K562 (cell line): ENCODE data around the gene KCNJ15. TPM values are rescaled to one million over a fixed set of nuclear protein-coding genes. Genes with fewer than 3 reads are reported as not detected.

Experiments
- ATAC-seq: fragments of 200-7000 bp; cut with Tn5 transposase; 3 replicates; pipeline ENCODE4 v1.9.1; 2020; ENCODE audit warnings: moderate library complexity
- BruUV-seq: library from RNA; stranded (reverse); fragments of 400-500 nt; replicated peaks from 2 replicates; lab custom pipeline; 2021; lab: Mats Ljungman, UMichigan
- CTCF ChIA-PET: fragments of 300-600 bp; formaldehyde crosslinking; extraction: SDS; loops from one replicate; lab custom pipeline; 2021; ENCODE audit warnings: low intra/inter-chr PET ratio; lab: Yijun Ruan, JAX
- POLR2A ChIA-PET: fragments of 300-600, 350-650 bp; sonication (Branson Sonifier 250); formaldehyde crosslinking; extraction: SDS; loops from one replicate; lab custom pipeline; 2021; ENCODE audit warnings: antibody characterized with exemption, inconsistent platforms; lab: Yijun Ruan, JAX
- DNase-seq, 4 experiments: peaks; one replicate each; pipeline versions ENCODE4 v3.0.0 to v3.0.0-alpha.2; 2011 to 2018; ENCODE audit warnings: low spot score in 3 of 4, mixed read lengths in 3 of 4; ENCODE audit errors: extremely low read depth in 1 of 4
- FAIRE-seq: peaks from 2 replicates; lab custom pipeline; 2011; peaks lifted over from hg19 to GRCh38; lab: Jason Lieb, UNC
- H2AFZ ChIP-seq: 2 replicates; pipeline ENCODE4 v1.6.0; 2011; ENCODE audit warnings: low read depth, low read length, control low read depth, inconsistent platforms
- H3K27ac ChIP-seq: fragments of 200-600 bp; 3 replicates; pipeline ENCODE4 v1.8.0; 2011; ENCODE audit warnings: low read depth, mild to moderate bottlenecking, control low read depth, inconsistent platforms, low read length, moderate library complexity, mixed read lengths; ENCODE audit errors: extremely low read depth
- H3K27me3 ChIP-seq, 2 experiments: fragments of 300-600 bp in 1 of 2; 2 replicates in 1 of 2; 3 replicates in 1 of 2; pipeline versions ENCODE4 v1.6.0 to v1.8.0; 2011; ENCODE audit warnings: inconsistent platforms in 2 of 2, low read length in 2 of 2, mild to moderate bottlenecking in 1 of 2, mixed read lengths in 1 of 2, moderate library complexity in 1 of 2; ENCODE audit not compliant: control insufficient read depth in 2 of 2, insufficient read depth in 2 of 2
- H3K36me3 ChIP-seq: fragments of 300-600 bp; 3 replicates; pipeline ENCODE4 v1.8.0; 2011; ENCODE audit warnings: mild to moderate bottlenecking, low read length, inconsistent platforms; ENCODE audit not compliant: control insufficient read depth, insufficient read depth
- H3K4me1 ChIP-seq, 2 experiments: fragments of 200-600 bp in 1 of 2; replicated peaks in 1 of 2; 2 replicates in 1 of 2; 3 replicates in 1 of 2; pipeline versions ENCODE4 v1.5.1 to v1.8.0; 2011; ENCODE audit warnings: inconsistent platforms in 2 of 2, low read length in 2 of 2, mild to moderate bottlenecking in 1 of 2, mixed read lengths in 1 of 2, moderate library complexity in 1 of 2; ENCODE audit not compliant: control insufficient read depth in 2 of 2, insufficient read depth in 2 of 2
- H3K4me2 ChIP-seq: 2 replicates; pipeline ENCODE4 v1.6.1; 2011; ENCODE audit warnings: low read length, control low read depth, inconsistent platforms, mixed read lengths; ENCODE audit not compliant: insufficient read depth
- H3K4me3 ChIP-seq: fragments of 200-600 bp; sonication (generic), shearing (Covaris generic); 2 replicates; pipeline ENCODE4 v1.5.1; 2016; ENCODE audit warnings: control low read depth, inconsistent platforms
- H3K79me2 ChIP-seq: fragments of 200-600 bp; 3 replicates; pipeline ENCODE4 v1.8.0; 2011; ENCODE audit warnings: low read length, inconsistent platforms; ENCODE audit not compliant: control insufficient read depth, insufficient read depth
- H3K9ac ChIP-seq, 2 experiments: 2 replicates each; pipeline versions ENCODE4 v1.6.0 to v1.6.1; 2011; ENCODE audit warnings: low read depth in 2 of 2, low read length in 2 of 2, control low read depth in 1 of 2, inconsistent platforms in 1 of 2, mild to moderate bottlenecking in 1 of 2, mixed read lengths in 1 of 2; ENCODE audit not compliant: insufficient read depth in 1 of 2
- H3K9me1 ChIP-seq: one replicate; pipeline ENCODE4 v1.6.0; 2011; ENCODE audit warnings: inconsistent platforms, mild to moderate bottlenecking, low read length, moderate library complexity; ENCODE audit not compliant: control insufficient read depth, insufficient read depth
- H3K9me3 ChIP-seq: replicated peaks from 2 replicates; pipeline ENCODE4 v1.5.1; 2011; ENCODE audit warnings: low read depth, low read length, inconsistent platforms; ENCODE audit not compliant: control insufficient read depth, insufficient read depth
- H4K20me1 ChIP-seq: replicated peaks from 2 replicates; pipeline ENCODE4 v1.6.1; 2011; ENCODE audit warnings: low read length, inconsistent platforms, mixed read lengths; ENCODE audit not compliant: control insufficient read depth, insufficient read depth
- ARID1B ChIP-seq: fragments of 450-650 bp; IDR thresholded peaks from 2 replicates; pipeline ENCODE4 v1.6.1; 2016; ENCODE audit warnings: antibody characterized with exemption, mild to moderate bottlenecking, inconsistent platforms
- ASH1L ChIP-seq: fragments of 450-650 bp; IDR thresholded peaks from 2 replicates; pipeline ENCODE4 v1.6.1; 2018; ENCODE audit warnings: borderline replicate concordance, mild to moderate bottlenecking, low read depth; ENCODE audit not compliant: partially characterized antibody
- CBFA2T3 ChIP-seq: fragments of 450-650 bp; IDR thresholded peaks from 2 replicates; pipeline ENCODE4 v1.6.1; 2017
- COPS2 ChIP-seq: fragments of 450-650 bp; conservative IDR thresholded peaks from 2 replicates; pipeline ENCODE4 v1.6.1; 2016; ENCODE audit warnings: mild to moderate bottlenecking, moderate library complexity
- DPF2 ChIP-seq: fragments of 450-650 bp; IDR thresholded peaks from 2 replicates; pipeline ENCODE4 v1.6.1; 2016
- FOSL1 ChIP-seq: fragments of 200-800 bp; sonication (Bioruptor generic); conservative IDR thresholded peaks from 2 replicates; pipeline ENCODE4 v1.6.1; 2016; ENCODE audit warnings: missing genetic modification characterization, missing compliant biosample characterization
- KDM4B ChIP-seq, 2 experiments: fragments of 450-650 bp in 1 of 2; sonication (generic) in 1 of 2; IDR thresholded peaks; 2 replicates each; pipeline ENCODE4 v1.6.1; 2016 to 2017; ENCODE audit warnings: borderline replicate concordance in 2 of 2, antibody characterized with exemption in 1 of 2, low read depth in 1 of 2, mild to moderate bottlenecking in 1 of 2
- KLF16 ChIP-seq: IDR thresholded peaks from 2 replicates; pipeline ENCODE4 v1.6.1; 2016; ENCODE audit warnings: antibody characterized with exemption
- MECOM ChIP-seq: fragments of 250-450 bp; sonication (Bioruptor Pico); IDR thresholded peaks from 2 replicates; pipeline ENCODE4 v1.8.0; 2022; ENCODE audit warnings: inconsistent platforms
- MTA3 ChIP-seq: fragments of 450-650 bp; formaldehyde crosslinking; IDR thresholded peaks from 2 replicates; pipeline ENCODE4 v1.6.1; 2017; ENCODE audit warnings: mild to moderate bottlenecking, borderline replicate concordance
- NCOR1 ChIP-seq: fragments of 450-650 bp; IDR thresholded peaks from 2 replicates; pipeline ENCODE4 v1.6.1; 2016; ENCODE audit warnings: mild to moderate bottlenecking, moderate library complexity
- SAP30 ChIP-seq: fragments of 200-600 bp; sonication (generic); IDR thresholded peaks from 2 replicates; pipeline ENCODE4 v1.6.1; 2012; ENCODE audit warnings: borderline replicate concordance, low read depth, mild to moderate bottlenecking, moderate library complexity, low read length, control low read depth, inconsistent platforms; ENCODE audit not compliant: insufficient read depth, poor library complexity, severe bottlenecking
- SMARCA4 ChIP-seq: fragments of 450-650 bp; IDR thresholded peaks from 2 replicates; pipeline ENCODE4 v1.6.1; 2016
- TCF7L2 ChIP-seq: fragments of 150-350 bp; IDR thresholded peaks from 2 replicates; pipeline ENCODE4 v1.6.1; 2016; ENCODE audit warnings: low read depth, mild to moderate bottlenecking, low read length, moderate library complexity
- TEAD2 ChIP-seq: fragments of 450-650 bp; IDR thresholded peaks from 2 replicates; pipeline ENCODE4 v1.6.1; 2016; ENCODE audit warnings: missing genetic modification characterization, control low read depth, missing compliant biosample characterization
- WHSC1 ChIP-seq: IDR thresholded peaks from one replicate; pipeline ENCODE4 v1.6.1; 2012; ENCODE audit warnings: low read length, control low read depth, inconsistent platforms
- ZHX1 ChIP-seq: fragments of 150-350 bp; conservative IDR thresholded peaks from 2 replicates; pipeline ENCODE4 v1.6.1; 2014; ENCODE audit warnings: low read length
- ZNF175 ChIP-seq: fragments of 200-800 bp; sonication (Bioruptor generic); IDR thresholded peaks from 2 replicates; pipeline ENCODE4 v1.6.1; 2016; ENCODE audit warnings: low read depth, mild to moderate bottlenecking, missing genetic modification characterization, missing compliant biosample characterization
- ZNF311 ChIP-seq: fragments of 250-450 bp; sonication (Bioruptor Pico); IDR thresholded peaks from 2 replicates; pipeline ENCODE4 v1.4.0; 2020; ENCODE audit warnings: mild to moderate bottlenecking, moderate library complexity
- WGBS: fragments of 100-300 bp; shearing (Covaris generic); methylation state at CpG from one replicate; pipeline ENCODE4 v1.1.6; 2016; ENCODE audit warnings: low coverage, mixed read lengths; ENCODE audit not compliant: insufficient coverage; ENCODE audit errors: missing lambda C conversion rate; 5-methylcytosine and 5-hydroxymethylcytosine counted together
- in situ Hi-C: fragments of 300-500 bp; cut with MboI; formaldehyde crosslinking; loops from 4 replicates; pipeline ENCODE4 v1.15.0; 2018; ENCODE audit warnings: inconsistent platforms, mixed read lengths
- intact Hi-C: fragments of 100-400 bp; cut with micrococcal nuclease; formaldehyde crosslinking; loops from 2 replicates; pipeline ENCODE4 v1.14.2; 2022
- polyA plus RNA-seq, 8 experiments: library from polyadenylated mRNA; depleted of rRNA in 4 of 8; stranded (reverse) in 5 of 8; unstranded in 3 of 8; fragments of >200 nt; fragmentation: Nextera tagmentation in 2 of 8; fragmentation: Illumina TruSeq in 1 of 8; extraction: Ambion mirVana in 2 of 8; extraction: Trizol in 1 of 8; gene quantifications; 2 replicates each; pipeline versions ENCODE4 v1.2.1 to v1.2.3, GENCODE V29; 2011 to 2014; ENCODE audit warnings: inconsistent platforms in 1 of 8, missing spikeins in 1 of 8
- total RNA-seq, 7 experiments: library from RNA; depleted of rRNA in 6 of 7; stranded (reverse); fragments of >200 nt in 6 of 7; fragmentation: Illumina TruSeq in 2 of 7; extraction: Trizol in 2 of 7; gene quantifications; 2 replicates each; pipeline versions ENCODE4 v1.2.1 to v1.2.3, GENCODE V29; 2011 to 2021; ENCODE audit warnings: low replicate concordance in 1 of 7
- TF ChIP-seq, protein P1 (sequence below), 2 experiments: fragments of 450-650 bp; conservative IDR thresholded peaks; 2 replicates each; pipeline ENCODE4 v1.6.1; 2017; ENCODE audit warnings: mild to moderate bottlenecking in 2 of 2, moderate library complexity in 2 of 2

KCNJ15 gene
- total and polyA plus RNA-seq, 9 of the 15 experiments (the other 6 are each of a cell fraction or from before 2014, with no cell fraction given), result 0.20 to 3.0 (median 0.72) TPM; not detected in 1

DNA sequence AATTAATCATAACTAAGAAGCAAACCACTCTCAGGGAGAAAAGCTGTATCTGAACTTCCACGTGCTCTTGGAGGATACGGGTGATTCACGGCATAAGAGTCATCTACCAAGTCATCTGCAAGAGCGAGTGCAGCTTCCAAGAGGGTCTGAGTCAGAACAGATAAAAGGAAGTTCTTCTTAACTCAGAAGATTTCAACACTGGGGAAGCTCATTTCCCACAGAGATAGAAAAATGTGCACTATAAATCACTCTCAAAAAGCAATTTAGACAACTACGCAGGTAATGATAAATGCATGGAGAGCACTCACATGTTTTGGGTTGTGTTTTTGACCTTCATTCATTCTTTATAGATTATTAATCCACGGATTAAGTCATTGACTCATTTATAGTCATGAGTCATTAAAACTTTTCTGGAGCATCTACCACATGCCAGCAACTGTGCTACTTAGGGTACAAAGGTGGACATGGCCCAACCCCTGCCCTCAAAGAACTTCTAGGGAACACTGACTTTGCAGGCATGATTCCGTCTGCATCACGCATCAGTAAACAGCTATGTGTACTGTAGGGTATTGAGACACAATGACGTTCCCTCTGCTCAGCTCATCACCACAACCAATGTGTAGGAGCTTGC, 20.8 kb downstream of the KCNJ15 start:
- no TSS peak for BruUV-seq
- H3K36me3 ChIP-seq, result no peaks in the 10 kb centered on the region
- H3K79me2 ChIP-seq, result no peaks in the 10 kb centered on the region
- FAIRE-seq, result peak; percentile 75
- ChIA-PET POLR2A (interaction anchor here (0.7 to 1.4 kb wide), 6 partner anchors 9 to 1429 kb away, joined by 3 to 4 read pairs (median 3); no protein-coding TSS in a partner anchor), CTCF (no interaction called here)
- ATAC-seq, result peak; percentile 66; the same call in 2 of the 3 replicates
- H3K27me3 ChIP-seq, result peaks cover 2 to 8% of the 10 kb centered on the region in 2 experiments
- H3K27ac ChIP-seq, result no peak overlapping the region
- no peak overlapping the region for H3K4me3 ChIP-seq
- WGBS, result under 1% methylated on average over 9 of the region's 9 CpGs
- no peaks in the 10 kb centered on the region for H4K20me1 ChIP-seq
- in situ Hi-C loops (no loop called here), intact Hi-C loops (no loop called here)
- no peak overlapping the region for H3K4me2 ChIP-seq
- peaks cover 0 to 3% of the 10 kb centered on the region in 2 experiments; a peak in 1 of 5 replicates for H3K4me1 ChIP-seq
- H3K9me1 ChIP-seq, result no peaks in the 10 kb centered on the region
- H3K9ac ChIP-seq, result no peak overlapping the region
- H2AFZ ChIP-seq, result no peak overlapping the region
- DNase-seq, result peak in 2 of 4 experiments; percentile 18 to 51
- H3K9me3 ChIP-seq, result no peaks in the 10 kb centered on the region
- TF ChIP-seq, protein P1, sequence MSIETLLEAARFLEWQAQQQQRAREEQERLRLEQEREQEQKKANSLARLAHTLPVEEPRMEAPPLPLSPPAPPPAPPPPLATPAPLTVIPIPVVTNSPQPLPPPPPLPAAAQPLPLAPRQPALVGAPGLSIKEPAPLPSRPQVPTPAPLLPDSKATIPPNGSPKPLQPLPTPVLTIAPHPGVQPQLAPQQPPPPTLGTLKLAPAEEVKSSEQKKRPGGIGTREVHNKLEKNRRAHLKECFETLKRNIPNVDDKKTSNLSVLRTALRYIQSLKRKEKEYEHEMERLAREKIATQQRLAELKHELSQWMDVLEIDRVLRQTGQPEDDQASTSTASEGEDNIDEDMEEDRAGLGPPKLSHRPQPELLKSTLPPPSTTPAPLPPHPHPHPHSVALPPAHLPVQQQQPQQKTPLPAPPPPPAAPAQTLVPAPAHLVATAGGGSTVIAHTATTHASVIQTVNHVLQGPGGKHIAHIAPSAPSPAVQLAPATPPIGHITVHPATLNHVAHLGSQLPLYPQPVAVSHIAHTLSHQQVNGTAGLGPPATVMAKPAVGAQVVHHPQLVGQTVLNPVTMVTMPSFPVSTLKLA (conservative IDR thresholded peaks at IDR 0.05), result peak in 1 of 2 experiments; percentile 58; a peak in 2 of 4 replicates
- TF ChIP-seq WHSC1 (no peak), MECOM (CRISPR knock-in tag) (peak; percentile 33; the same call in 1 of the 2 replicates), KLF16 (0 out of 2 replicates have a peak, but pooled peaks have one; percentile 9), COPS2 (no peak), NCOR1 (peak; percentile 46), TEAD2 (no peak), FOSL1 (tag) (peak; percentile 98), MTA3 (no peak), SMARCA4 (peak; percentile 58), DPF2 (peak; percentile 68; the same call in 1 of the 2 replicates), CBFA2T3 (peak; percentile 89), ZHX1 (no peak), ASH1L (no peak), ZNF311 (no peak), ZNF175 (CRISPR knock-in tag) (0 out of 2 replicates have a peak, but pooled peaks have one; percentile 44), TCF7L2 (no peak), SAP30 (no peak), KDM4B (IDR thresholded peaks at IDR 0.05; ENCODE audit: borderline replicate concordance in 2 of 2, low read depth in 1 of 2) (no peak), ARID1B (peak; percentile 76)
